HG03135 (cell line): ENCODE measurements around the gene MYH9.
"Not testable (repeated sequence)": the region's sequence is repeated elsewhere in the genome, so short reads cannot be mapped to it uniquely, and the experiment has no call there.

ENCODE experiments used
- ATAC-seq: cut with Tn5 transposase; IDR thresholded peaks from one replicate; pipeline ENCODE4 v1.9.1; 2021; ENCODE audit warnings: mild to moderate bottlenecking, moderate library complexity; ENCODE audit not compliant: unreplicated experiment

MYH9 gene

DNA sequence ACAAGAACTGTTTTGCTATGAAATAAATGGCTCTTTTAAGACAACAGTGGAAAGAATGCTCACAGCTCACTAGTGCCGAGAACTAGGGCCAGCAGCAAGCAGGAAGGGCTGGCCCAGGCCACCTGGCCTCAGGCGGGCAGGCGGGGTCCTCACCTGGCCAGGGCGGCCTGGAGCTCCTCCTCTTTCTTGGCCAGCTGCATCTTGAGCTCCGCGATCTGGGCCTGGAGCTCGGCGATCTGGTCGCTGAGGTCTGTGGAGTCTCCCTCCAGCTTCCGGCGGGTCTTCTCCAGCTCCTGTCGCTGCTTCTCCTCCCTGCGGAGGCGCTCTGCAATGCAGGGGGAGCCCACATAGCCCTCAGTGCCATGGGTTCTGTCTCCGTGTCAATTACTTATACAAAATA, 91.1 kb downstream of the MYH9 start:
- no peak for ATAC-seq

- no peak for ATAC-seq
Observed at GRCh38 chr22:36295247-36295646, 92.5 kb downstream of the MYH9 start.

DNA sequence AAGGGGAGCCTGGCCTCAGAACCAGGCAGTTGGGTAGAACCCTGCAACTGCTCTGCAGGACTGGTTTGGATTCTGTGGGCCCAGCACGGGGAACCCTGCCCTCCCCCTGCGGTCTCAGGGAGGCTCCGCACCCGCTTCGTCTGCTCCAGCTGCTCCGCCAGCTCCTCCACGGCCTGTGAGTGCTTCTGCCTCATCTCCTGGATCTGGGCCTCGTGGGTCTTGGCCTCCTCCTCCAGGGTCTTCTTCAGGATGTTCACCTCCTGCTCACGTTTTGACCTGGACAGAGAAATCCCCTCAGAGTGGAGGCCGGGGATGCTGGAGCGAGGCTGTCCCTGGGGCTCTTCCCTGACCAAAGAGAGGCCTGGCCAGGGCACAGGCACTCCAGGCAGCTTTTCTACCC, 93.0 kb downstream of the MYH9 start:
- no peak for ATAC-seq

DNA sequence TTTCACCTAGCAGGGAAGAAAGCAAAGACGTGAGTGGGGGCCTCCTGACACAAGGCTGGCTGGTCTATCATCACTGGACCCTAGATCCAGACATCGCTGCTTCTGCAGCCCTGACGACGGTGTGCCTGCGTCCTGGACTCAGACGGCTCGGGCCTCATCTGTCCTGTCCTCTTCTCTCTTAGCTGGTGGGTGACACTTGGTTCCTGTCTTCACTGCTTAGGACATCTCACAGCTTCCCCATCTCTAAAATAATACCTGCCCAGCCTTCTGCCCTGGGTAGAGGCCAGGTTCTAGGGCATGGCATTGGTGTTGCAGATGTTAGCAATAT, 93.5 kb downstream of the MYH9 start:
- no peak for ATAC-seq

GRCh38 chr22:36293606-36294292, 94.0 kb downstream of the MYH9 start:
- no peak for ATAC-seq

- ATAC-seq: no peak
Observed at GRCh38 chr22:36292823-36293530, 94.8 kb downstream of the MYH9 start.

DNA sequence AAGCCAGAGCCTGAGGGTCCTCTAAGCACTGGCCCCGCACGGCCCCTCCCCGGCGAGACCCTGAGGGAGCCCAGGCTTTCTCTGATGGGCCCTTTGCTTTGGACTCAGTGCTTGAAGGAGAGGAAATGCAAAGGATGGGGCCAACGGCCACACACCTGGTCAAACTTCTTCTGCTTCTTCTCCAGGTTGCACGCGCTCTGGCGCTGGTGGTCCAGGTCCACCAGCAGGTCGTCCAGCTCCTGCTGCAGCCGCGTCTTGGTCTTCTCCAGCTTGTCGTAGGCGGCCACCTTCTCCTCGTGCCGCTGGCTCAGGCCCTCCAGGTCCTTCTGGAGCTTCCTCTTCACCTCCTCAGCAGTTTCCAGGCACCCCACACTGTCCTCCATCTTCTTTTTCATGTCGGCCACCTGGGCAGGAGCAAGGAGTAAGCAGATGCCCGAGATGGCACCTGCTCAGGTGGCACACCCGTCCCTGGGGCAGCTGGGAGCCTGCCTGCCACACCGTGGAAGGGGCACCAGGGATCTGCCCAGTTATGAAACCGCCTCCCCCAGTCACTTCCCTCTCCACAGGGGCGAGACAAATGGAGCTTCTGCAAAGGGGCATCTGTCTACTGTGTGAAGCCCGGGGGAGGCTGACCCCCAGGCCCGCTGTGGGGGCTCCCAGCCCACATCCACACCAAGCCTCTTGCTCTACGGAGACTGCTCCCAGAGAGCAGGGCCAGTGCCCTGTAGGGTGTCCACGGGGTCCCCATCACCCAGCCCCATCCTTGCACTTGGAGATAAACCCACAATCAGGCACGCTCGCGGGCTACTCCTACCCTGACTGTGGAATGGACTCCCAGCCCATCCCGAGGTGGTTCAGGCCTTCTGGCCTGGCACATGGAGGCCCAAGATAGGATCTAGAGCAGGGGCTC, 95.7 kb downstream of the MYH9 start:
- no peak for ATAC-seq

GRCh38 chr22:36290391-36291075, 97.2 kb downstream of the MYH9 start:
- not testable (repeated sequence) for ATAC-seq

GRCh38 chr22:36289948-36290371, 97.8 kb downstream of the MYH9 start:
- ATAC-seq: not testable (repeated sequence)

GRCh38 chr22:36289406-36289870, 98.3 kb downstream of the MYH9 start:
- no peak for ATAC-seq

- no peak for ATAC-seq
Observed at GRCh38 chr22:36288571-36289405, 99.0 kb downstream of the MYH9 start.

- no peak for ATAC-seq
Observed at GRCh38 chr22:36287881-36288515, 99.8 kb downstream of the MYH9 start.

GRCh38 chr22:36286096-36286957, 101.4 kb downstream of the MYH9 start:
- no peak for ATAC-seq

- ATAC-seq: no peak
Observed at GRCh38 chr22:36285545-36285944, 102.2 kb downstream of the MYH9 start.

DNA sequence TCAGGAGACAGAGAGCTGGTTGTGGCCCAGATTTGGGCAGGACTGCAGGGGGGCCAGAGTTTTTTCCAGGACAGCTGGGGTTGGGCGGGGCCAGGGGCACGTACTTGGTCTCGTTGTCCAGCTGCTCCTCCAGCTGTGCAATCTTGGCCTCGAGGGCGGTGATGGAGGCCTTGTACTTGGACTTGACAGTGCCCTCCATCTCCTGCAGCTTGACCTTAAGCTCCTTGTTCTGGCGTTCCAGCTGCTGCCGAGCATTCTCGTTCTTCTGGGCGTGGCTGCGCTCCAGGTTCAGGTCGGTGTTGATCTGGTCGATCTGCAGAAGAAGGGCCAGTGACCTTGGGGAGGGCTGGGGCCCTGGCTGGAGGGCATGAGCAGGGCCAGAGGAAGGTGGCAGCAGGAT, 102.8 kb downstream of the MYH9 start:
- ATAC-seq: no peak

GRCh38 chr22:36284171-36284571, 103.6 kb downstream of the MYH9 start:
- no peak for ATAC-seq

DNA sequence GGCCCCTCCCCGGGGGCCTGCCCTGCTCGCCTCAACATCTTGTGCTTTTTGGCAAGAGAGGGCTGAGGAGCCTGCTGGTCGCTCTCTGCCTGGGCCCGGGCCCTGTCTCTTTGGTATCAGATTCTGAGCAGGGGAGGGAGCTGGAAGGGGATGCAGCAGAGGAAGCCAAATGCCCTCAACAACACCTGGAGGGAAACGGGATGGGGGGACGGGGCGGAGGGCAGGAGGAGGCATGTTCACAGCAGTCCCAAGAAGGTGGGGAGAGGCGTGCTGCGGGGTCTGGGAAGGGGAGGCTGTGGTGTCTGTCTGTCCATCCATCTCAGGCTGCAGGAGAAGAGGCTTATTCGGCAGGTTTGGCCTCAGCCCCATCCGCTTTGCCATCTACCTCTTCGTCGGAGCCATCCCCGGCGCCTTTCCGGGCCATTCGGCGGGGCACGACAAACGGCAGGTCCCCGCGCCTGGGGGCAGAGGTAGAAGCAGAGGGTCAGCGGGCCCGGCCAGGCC, 105.4 kb downstream of the MYH9 start:
- no peak for ATAC-seq

GRCh38 chr22:36281781-36282327, 105.9 kb downstream of the MYH9 start:
- ATAC-seq: no peak
